ENCODE results near the gene GOLT1A.
A peak's percentile ranks its signal among the peaks of the same experiment; 100 is the strongest.

The GOLT1A gene

DNA sequence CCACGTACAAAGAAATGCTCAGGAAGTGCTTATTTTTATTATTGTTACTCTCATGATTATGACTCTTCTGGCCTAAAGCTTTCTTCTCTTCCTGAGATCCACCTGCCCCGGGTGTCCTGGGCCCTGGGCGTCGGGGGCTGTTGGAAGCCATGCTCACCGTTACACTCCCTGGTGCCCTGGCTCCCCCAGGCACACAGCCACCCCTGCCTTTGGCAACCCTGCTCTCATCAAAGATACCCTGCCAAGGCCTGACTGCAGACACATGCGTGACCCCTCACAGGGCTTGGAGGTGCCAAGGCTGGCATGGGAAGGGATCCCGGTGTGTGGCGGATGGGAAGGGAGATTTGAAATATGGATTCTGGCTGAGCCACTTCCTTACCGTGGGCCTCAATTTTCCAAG, 14.2 kb downstream of the GOLT1A start:
- no peak for TF ChIP-seq JUND (IDR thresholded peaks at IDR 0.05; ENCODE audit: low read depth)
- no peak for DNase-seq (ENCODE audit: low read depth in 1 of 2, low spot score in 1 of 2)
- in situ Hi-C loops (cut with HindIII; ENCODE audit: low pct_unique_long_range_greater_than_20kb, low sequenced_read_pairs) = no loop called here

DNA sequence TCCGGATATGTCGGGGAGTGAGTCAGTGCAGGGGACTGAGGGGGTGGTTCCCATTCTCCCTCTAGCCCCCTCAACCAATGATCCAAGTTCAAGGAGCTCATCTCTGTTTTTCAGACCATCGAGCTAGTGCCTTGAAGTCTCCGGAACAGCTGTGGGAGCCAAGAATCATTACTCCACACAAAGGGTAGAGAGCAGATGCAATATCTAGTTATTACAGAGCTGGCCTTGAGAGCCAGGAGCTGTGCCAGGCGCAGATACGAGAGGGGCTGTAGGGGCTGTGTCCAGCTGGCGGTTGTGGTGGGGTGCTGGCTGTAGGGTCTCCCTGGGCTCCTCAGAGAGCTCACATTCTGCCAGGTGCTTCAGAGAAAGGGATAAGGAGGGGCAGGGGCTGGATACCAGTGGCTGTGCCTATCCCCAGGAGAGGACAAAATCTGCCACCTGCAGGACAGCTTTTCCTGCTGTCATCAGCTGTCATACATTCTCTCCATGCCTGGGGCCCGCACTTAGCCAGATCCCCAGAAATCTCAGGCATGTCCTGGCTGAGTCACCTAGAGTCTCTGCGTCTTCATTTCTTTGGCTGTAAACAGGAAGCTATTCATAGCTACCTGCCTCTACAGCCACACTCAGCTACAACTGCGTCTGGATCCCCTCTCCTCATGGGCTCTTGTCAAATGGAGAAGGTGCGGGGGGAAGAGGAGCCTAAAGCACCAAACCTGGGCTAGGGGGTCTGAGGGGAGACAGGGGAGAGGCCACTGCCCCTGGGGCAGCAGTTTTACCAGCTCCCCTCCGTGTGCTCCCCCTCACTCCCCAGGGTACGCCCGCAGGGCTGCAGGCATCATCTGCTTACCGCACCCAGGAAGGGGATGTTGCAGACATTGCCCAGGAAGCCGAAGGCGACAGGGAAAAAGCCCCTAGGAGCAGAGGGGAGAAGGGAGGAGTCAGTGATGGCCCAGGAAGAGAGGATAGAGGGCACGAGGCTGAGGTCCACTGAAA, 15.1 kb downstream of the GOLT1A start:
- in situ Hi-C loops (cut with HindIII; ENCODE audit: low pct_unique_long_range_greater_than_20kb, low sequenced_read_pairs) = no loop called here
- DNase-seq (ENCODE audit: low read depth in 1 of 2, low spot score in 1 of 2) = peak; percentile 78 to 87
- TF ChIP-seq JUND (IDR thresholded peaks at IDR 0.05; ENCODE audit: low read depth) = no peak

DNA sequence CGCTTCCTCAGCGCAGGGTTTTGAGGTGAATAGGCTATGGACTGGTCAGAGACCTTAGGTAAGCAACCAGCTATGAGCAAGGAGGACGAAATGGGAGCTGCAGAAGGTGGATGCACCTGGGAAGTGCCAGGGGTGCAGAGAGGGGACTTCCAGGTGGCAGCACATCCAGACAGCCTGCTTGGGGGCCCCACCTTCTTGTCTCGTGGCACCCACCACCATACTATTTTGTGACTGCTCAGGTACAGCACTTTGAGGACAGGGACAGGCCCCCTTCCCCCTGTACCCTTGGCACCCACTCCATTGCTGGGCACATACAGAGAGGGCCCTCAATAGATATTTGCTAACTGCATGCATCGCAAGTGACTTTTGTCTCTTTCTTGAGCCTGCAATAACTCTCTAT, 16.7 kb downstream of the GOLT1A start:
- no peak for TF ChIP-seq JUND (IDR thresholded peaks at IDR 0.05; ENCODE audit: low read depth)
- no peak for DNase-seq (ENCODE audit: low read depth in 1 of 2, low spot score in 1 of 2)
- in situ Hi-C loops (cut with HindIII; ENCODE audit: low pct_unique_long_range_greater_than_20kb, low sequenced_read_pairs) = no loop called here

DNA sequence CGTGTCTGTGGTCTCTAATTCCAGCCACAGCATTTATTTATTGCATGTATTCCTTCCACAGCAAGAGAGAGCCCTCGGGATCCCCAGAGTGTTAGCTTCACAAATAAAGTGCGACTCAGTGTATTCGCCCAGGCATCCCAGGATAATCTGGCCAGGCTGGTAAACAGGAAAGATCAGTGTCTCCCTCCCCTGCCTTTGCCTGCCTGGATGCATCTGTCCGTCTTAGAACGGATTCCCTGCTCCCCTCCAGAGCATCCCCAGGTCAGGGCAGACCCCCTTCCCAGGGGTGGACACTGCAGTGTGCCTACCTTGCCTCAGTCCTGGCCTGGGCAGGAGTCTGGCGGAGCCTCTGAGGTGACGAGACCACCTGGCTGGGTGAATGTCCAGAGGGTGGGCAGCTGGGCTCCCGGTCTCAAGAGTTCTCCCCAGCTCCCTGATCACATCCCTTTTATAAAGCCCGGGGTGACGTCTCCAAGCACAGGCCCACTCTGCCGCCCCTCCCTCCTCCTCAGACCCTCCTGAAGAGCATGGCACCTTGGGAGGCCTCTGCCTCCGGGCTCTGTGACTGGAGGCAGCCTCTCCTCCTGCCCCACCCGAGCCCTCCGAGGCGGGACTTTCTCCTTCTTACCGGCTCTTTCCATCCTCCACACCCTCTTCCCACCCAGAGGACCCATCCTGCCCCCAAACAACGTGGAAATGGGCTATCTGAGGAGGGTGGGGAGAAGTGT, 17.6 kb downstream of the GOLT1A start, which contains the start of gene KISS1:
Gene KISS1, minus strand, starts transcription at position 424 of the 728 bp plus-strand sequence. CDS start 3,615 bp downstream, outside the sequence.
- DNase-seq (ENCODE audit: low read depth in 1 of 2, low spot score in 1 of 2) = peak; percentile 55 to 76
- in situ Hi-C loops (cut with HindIII; ENCODE audit: low pct_unique_long_range_greater_than_20kb, low sequenced_read_pairs) = no loop called here
- TF ChIP-seq JUND (IDR thresholded peaks at IDR 0.05; ENCODE audit: low read depth) = no peak

DNA sequence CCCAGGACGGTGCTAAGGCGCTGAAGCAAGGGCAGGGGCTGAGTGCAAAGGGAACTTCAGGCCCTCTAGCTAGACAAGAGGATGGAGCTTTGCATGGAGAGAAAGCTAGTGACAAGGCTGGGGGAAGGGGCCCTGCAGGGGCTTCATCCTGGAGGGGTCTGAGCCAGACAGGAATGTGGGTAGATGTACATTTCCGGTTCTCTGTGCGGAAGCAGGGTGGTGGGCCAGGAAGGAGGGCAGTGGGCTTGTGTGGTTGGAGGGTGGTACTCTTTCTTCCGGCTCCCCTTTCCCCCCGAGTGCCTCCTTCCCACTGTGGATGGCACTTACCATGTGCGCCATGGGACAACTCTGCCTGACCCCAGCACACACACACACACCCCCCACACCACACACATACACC, 19.0 kb downstream of the GOLT1A start:
- no peak for TF ChIP-seq JUND (IDR thresholded peaks at IDR 0.05; ENCODE audit: low read depth)
- in situ Hi-C loops (cut with HindIII; ENCODE audit: low pct_unique_long_range_greater_than_20kb, low sequenced_read_pairs) = no loop called here
- DNase-seq (ENCODE audit: low read depth in 1 of 2, low spot score in 1 of 2) = no peak

DNA sequence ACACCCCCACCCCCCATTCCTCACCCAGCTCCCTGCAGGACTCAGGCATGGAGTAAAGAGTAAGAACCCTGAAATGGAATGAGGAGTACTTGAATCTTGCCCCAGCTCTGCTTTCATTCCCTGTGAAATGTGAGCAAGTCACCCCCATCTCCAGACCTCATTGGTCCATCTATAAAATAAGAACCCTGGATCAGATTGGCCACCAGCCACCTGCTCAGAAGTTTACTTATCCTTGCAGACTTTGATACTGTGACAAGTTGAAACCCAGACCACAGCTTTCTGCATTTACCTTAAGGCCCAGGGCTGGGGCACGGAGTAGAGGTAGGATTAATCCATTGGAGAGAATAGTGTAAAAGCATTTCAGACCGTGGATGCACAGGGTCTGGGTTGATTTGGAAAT, 19.7 kb downstream of the GOLT1A start:
- peak; percentile 50 to 58 for DNase-seq (ENCODE audit: low read depth in 1 of 2, low spot score in 1 of 2)
- no peak for TF ChIP-seq JUND (IDR thresholded peaks at IDR 0.05; ENCODE audit: low read depth)
- in situ Hi-C loops (cut with HindIII; ENCODE audit: low pct_unique_long_range_greater_than_20kb, low sequenced_read_pairs) = no loop called here

DNA sequence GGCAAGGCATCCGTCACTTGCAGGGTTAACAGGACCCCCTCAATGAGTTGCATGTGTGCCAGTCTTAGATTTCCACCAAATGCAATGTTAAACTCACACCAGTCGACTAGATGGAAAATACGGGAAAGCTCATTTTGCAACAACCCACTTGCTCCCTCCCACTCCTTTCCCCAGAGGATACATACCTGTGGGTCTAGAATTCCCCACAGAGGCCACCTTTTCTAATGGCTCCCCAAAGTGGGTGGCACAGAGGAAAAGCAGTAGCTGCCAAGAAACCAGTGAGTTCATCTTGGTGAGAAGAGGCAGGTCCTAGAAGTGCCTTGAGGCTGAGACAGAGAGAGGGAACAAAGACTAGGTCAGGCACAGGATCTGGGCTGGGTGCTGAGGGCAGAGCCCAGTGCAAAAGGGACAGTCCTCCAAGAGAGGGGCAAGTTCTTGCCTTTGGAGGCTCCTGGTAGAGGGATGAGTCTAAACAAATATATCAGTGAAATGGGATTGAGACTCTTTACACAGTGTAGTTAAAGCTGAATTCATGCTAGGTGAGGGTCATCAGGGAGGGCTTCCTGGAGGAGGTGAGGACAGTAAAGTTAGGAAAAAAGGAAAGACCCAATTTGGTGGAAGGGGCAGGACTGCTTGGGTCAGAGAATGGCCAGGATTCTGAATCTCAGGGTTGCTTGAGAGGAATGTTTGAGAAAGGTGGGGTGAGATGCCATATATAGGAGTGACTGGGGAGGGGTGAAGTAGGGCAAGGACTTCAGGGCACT, 21.0 kb downstream of the GOLT1A start:
- in situ Hi-C loops (cut with HindIII; ENCODE audit: low pct_unique_long_range_greater_than_20kb, low sequenced_read_pairs) = no loop called here
- TF ChIP-seq JUND (IDR thresholded peaks at IDR 0.05; ENCODE audit: low read depth) = no peak
- DNase-seq (ENCODE audit: low read depth in 1 of 2, low spot score in 1 of 2) = no peak

DNA sequence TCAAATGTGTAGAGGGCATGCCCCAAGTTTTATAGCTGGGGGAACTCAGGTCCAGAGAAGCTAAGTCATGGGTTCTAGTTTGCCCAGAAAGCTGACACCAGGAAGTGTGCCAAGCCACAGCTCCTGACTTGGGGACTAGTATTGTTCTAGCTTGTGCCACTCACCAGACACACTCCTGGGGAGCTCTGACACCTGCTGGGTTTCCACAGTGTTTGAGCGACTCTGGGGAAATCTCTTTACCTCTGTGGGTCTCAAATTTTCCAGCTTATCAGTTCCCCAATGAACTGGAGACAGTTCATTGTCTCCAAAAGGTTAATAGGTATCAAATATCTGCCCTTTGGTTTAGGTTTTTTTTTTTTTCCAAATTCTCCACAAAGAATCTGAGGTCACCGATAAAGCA, 21.7 kb downstream of the GOLT1A start:
- no peak for TF ChIP-seq JUND (IDR thresholded peaks at IDR 0.05; ENCODE audit: low read depth)
- DNase-seq (ENCODE audit: low read depth in 1 of 2, low spot score in 1 of 2) = peak in 1 of 2 experiments; percentile 28
- in situ Hi-C loops (cut with HindIII; ENCODE audit: low pct_unique_long_range_greater_than_20kb, low sequenced_read_pairs) = no loop called here

DNA sequence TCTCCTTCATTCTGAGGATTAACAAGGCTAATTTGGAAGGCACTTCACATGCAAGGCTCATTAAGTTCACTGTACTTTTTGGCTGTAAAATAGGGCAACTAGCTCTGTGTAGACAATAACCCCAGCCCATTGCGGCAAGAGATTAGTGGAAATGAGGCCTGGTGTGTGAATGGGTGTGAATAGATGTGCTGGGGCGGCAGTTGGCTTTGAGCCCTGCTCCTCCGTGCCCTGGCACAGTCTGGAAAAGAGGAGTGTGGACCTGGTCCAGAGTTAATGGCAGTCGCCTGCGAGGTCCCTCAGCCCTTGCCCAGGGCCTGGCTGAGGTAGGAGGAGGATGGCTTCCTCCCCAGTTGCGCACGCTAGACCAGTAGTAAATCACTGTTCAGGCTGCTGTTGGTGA, 22.3 kb downstream of the GOLT1A start:
- DNase-seq (ENCODE audit: low read depth in 1 of 2, low spot score in 1 of 2) = no peak
- in situ Hi-C loops (cut with HindIII; ENCODE audit: low pct_unique_long_range_greater_than_20kb, low sequenced_read_pairs) = no loop called here
- TF ChIP-seq JUND (IDR thresholded peaks at IDR 0.05; ENCODE audit: low read depth) = no peak

DNA sequence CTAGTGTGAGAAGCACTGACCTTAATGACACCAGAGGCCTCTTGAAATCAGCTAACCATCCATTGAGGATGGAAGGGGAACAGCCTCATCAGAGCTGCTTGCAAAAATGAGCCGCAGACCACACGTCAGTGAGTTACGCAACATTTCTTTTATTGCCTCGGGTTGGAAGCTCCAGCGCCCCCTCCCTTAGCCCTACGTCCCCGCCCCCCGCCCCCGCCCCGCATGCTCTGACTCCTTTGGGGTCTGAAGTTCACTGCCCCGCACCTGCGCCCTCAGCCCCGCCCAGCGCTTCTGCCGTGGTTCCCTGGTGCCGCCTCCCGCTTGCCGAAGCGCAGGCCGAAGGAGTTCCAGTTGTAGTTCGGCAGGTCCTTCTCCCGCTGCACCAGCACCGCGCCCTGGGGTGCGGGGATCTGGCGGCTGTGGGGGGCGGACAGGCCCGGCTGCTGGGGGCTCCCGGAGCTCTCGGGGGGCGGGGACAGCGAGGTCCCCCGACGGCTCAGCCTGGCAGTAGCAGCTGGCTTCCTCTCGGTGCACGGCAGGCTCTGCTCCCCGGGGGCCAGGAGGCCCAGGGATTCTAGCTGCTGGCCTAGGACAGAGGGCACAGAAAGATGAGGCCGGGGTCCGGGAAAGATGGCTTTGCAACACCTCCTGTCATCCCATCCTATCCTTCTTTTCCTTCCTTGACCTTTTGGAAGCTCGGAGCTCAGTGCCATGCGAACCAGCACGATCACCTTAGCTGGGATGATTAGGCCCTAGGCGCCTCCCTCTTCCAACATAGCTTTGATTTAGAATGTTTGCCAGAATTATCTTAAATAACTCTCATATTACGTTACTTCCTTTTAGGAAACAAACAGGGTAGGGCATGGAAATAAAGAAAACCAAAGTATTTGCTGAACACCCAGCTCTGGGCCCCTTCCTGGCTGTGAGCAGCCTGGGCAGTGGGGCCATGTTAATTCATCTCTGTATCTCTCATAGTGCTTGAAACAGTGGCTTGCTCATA, 23.3 kb downstream of the GOLT1A start:
- peak; percentile 24 to 63 for DNase-seq (ENCODE audit: low read depth in 1 of 2, low spot score in 1 of 2)
- TF ChIP-seq JUND (IDR thresholded peaks at IDR 0.05; ENCODE audit: low read depth) = no peak
- in situ Hi-C loops (cut with HindIII; ENCODE audit: low pct_unique_long_range_greater_than_20kb, low sequenced_read_pairs) = no loop called here

DNA sequence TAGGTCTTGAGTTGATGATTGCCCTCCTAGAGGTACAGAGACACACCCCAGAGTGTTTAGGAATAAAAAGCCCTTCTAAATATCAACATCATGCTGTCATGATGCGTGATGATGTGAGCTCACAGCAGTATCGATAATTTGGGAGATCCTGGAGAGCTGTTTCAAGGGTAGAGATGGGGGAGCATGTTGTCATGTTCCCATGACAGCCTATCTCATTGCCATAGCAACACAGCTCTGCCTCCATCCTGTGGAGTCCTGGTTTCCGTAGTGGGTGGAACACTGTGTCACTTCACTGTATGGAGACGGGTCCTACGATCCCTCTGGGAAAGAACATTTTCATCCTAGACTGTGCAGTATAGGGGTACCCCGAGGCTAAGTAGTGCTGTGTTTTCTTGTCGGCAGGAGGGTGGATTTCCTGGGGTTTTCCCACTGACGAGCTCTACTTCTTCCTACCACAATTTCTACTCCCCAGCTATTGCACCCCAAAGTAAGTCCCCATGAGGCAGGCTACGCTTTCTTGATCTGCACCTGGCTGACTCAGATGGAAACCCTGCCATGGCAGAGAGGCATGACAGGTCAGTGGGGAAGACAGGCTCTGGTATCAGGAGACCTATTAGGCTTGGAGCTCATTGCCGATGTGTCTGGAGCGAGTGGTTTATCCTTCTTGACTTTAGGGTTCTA, 24.7 kb downstream of the GOLT1A start:
- no peak for DNase-seq (ENCODE audit: low read depth in 1 of 2, low spot score in 1 of 2)
- TF ChIP-seq JUND (IDR thresholded peaks at IDR 0.05; ENCODE audit: low read depth) = no peak
- in situ Hi-C loops (cut with HindIII; ENCODE audit: low pct_unique_long_range_greater_than_20kb, low sequenced_read_pairs) = no loop called here

All from T47D (cell line).